ENCODE data around the gene DVL2. TPM values are rescaled to one million over a fixed set of nuclear protein-coding genes. Genes with fewer than 3 reads are reported as not detected.
"Not testable (repeated sequence)": the region's sequence is repeated elsewhere in the genome, so short reads cannot be mapped to it uniquely, and the experiment has no call there.

DVL2 gene
- total RNA-seq, 1 donor from 2014 or later, result 47.5 TPM

DNA sequence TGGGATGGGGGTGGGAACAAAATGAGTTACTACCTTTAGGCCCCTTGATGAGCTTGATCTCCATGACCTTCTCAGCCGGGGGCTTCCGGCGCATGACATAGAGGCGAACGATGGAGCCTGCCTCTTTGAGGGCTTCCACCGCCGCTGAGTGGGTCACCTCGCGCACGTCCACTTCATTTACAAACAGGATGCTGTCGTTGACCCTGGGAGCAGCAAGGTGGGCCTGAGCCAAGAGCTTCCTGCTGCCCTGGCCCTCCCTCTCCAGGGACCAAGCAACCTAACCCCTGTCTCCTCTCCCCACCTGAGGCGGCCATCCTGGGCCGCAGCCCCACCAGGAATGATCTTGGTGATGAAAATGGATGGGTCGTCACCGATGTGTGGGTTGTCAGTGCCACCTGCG lies 30.9 kb downstream of the DVL2 start:
- DNase-seq (ENCODE audit: low read depth), result no peak

DNA sequence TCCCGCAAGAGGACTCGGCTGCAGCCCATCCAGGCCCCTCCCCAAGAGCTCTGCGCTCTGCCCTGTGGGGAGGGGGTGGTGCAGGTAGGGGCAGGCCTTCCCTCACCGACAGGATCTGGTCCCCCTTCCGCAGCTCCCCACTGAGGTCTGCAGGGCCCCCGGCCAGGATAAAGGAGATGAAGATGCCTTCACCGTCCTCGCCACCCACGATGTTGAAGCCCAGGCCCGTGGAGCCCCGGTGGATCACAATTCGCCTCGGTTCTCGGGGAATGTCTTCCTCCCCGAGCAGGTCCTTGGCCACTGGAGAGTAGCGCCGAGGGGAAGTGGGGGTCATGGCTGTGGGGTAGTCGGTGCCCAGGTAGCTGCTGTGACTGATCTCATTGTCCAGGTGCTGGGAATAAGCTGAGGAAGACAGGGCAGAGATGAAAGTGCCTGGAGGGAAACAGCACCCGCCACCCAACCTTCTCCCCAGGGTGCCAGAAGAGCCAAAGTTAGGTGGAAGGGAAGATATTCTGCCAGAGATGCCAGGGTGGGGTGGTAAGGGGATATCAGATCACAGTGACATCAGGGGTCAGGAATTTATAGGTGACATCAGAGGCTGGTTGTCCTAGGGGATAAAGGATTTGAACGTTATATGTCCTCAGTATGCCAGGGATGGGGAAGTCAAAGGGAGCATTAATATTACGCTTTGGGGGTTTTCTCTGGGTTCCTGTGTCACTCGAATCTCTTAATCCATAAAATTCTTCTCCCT lies 37.5 kb downstream of the DVL2 start:
- no peak for DNase-seq (ENCODE audit: low read depth)

DNA sequence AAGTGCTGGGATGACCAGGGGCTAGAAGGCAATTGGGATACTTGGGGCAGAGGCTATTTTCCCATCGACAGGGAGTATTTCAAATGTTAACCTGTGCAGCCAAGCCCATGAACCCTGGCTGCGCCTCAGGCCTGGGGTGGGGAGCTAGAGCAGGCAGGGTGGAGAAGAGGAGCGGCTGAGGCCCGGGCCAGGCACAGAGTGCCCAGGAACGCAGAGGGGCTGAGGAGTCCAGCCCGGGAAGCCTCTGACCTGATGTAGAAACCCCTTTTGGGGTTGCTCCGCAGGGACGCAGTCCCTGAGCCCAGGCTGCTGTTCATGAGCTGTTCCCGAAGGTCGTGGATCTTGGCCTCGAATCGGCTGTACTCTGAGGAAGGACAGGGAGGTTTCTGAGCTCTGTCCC lies 38.3 kb downstream of the DVL2 start:
- no peak for DNase-seq (ENCODE audit: low read depth)

DNA sequence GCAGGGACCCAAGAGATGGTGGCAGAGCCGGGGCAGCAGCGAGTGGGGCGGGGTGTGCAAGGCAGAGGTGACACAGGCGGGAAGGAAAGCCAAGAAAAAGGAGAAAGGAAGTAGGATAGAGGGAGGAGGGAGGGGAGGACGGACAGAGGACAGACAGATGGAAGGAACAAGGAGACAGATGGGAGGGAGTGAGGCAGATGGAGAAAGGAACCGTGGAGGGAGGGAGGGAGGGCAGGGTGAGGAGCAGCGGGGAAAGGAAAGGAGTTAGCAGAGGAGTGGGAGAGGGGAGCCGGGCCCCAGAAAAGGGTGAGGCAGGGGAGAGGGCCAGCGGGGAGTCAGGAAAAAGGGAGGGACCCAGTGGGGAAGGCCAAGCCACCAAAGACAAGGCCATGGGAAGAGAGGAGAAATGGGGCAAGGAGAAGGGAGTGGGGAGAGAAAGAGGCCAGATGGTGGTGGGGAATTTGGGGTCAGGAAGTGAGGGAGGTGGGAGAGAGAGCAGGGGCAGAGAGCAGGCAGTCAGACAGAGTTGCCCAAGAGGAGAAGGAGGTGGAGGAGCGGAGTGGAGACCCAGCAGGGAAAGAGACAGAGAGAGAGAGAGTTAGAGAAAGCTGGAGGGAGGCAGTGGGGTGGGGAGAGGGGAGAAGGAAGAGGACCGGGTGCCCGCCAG lies 41.9 kb downstream of the DVL2 start:
- no peak for DNase-seq (ENCODE audit: low read depth)

GRCh38 chr17:7191571-7192270 lies 42.6 kb downstream of the DVL2 start:
- no peak for DNase-seq (ENCODE audit: low read depth)

DNA sequence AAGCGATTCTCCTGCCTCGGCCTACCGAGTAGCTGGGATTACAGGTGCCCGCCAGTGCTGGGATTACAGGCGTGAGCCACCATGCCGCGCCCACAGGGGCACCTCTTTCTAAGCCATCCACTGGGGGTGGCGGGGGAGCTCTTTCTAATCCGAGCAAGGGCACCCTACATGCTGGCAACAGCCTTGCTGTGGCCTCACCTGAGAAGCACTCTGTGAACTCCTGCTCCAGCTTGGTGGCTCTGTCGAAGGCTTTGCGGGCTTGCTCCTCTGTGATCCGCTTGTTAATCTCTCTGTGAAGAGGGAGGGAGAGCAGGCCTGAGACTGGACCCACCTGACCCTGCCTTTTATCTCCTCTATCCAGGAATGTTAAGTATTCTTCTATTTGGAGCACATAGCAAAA lies 43.2 kb downstream of the DVL2 start:
- no peak for DNase-seq (ENCODE audit: low read depth)

DNA sequence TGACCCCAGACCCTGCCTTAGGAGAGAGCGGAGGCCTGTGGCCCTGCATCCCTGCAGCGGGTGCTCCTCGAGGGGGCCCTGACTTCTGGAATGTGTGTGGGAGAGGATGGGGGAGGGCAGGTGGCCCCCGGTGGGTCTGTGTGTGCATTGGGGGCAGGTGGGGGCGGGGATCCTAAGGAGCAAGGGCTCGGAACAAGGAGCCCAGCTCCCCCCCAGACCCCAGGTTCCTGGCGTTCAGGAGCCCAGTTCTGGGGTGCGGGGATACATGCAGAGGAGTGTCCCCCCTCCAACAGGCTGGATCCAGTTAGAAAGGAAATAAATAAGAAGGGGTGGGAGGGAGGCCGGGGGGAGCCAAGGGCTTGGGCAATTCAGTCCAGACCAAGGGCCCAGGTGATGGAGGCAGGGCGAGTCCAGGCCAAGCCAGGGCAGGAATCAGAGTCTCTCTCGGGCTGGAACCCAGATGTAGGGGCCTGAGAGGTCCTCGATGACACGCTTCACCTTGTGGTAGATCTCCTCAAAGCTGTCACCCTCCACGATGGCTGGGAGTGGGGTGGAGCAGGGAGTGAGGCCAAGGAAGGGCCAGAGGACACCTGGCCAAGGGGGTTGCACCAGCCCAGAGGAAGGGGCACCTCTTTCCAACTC lies 43.9 kb downstream of the DVL2 start:
- DNase-seq (ENCODE audit: low read depth), result no peak

DNA sequence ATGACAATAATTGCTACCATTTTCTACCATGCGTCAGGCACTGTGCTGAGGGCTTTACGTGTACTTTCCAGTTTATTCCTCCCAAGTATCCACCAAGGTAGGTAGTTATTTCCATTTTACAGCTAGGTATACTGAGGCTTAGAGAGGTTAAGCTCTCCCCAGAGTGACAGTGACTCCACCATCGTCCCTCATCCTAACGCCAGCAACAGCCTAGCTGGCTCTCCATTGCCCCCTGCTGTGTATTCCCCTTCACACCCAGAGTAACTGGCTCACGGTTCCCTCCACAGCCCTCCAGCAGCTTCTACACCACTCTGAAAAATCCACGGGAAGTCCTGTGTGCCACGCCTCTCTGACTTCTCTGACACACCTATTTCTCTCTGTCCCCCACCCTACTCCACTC lies 48.1 kb downstream of the DVL2 start:
- DNase-seq (ENCODE audit: low read depth), result no peak

DNA sequence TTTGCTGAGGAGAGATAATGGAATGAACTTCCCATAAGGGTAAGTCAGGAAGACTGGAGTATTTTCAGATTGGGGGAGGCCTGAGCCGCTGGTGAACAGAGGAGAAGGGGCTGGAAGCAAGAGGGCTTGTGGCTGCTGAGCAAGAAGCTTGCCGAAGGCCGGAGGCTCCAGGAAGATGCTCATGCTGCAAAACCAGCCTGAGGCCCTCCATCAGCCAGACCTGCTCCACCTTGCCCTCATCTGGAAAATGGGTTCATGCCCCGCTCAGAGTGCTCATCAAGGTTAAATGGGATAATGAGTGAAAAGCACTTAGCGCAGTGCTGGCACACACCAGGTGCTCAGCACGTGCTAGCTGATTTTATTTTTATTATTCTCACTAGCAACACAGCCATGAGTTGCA lies 49.7 kb downstream of the DVL2 start:
- DNase-seq (ENCODE audit: low read depth), result no peak

GRCh38 chr17:7184091-7184488 lies 50.2 kb downstream of the DVL2 start:
- DNase-seq (ENCODE audit: low read depth), result peak; percentile 79

DNA sequence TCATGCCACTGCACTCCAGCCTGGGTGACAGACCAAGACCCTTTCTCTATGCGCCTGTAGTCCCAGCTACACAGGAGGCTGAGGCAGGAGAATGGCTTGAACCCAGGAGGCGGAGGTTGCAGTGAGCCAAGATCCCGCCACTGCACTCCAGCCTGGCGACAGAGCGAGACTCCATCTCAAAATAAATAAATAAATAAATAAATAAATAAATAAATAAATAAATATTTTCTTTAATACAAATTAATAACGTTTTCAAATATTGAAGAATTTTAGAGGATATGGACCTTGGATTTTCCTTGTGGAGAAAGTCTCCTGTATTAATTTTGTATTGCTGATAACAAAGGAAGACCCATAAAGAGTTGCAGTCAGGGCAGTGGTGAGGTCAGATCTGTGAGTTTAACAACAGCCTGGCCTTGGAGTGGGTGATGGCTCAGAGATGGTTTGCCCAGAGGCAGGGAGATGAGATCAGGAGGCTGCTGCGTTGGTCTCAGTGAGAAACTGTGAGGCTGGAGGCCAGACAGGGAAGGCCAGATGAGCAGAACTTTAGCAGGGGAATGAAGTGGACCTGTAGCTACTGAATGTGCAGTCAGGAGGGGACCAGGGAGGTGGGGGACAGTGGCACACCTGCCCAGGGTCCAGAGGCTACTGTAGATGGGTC lies 50.8 kb downstream of the DVL2 start:
- DNase-seq (ENCODE audit: low read depth), result no peak

- not testable (repeated sequence) for DNase-seq (ENCODE audit: low read depth)
Observed at GRCh38 chr17:7182101-7182500, 52.2 kb downstream of the DVL2 start.

DNA sequence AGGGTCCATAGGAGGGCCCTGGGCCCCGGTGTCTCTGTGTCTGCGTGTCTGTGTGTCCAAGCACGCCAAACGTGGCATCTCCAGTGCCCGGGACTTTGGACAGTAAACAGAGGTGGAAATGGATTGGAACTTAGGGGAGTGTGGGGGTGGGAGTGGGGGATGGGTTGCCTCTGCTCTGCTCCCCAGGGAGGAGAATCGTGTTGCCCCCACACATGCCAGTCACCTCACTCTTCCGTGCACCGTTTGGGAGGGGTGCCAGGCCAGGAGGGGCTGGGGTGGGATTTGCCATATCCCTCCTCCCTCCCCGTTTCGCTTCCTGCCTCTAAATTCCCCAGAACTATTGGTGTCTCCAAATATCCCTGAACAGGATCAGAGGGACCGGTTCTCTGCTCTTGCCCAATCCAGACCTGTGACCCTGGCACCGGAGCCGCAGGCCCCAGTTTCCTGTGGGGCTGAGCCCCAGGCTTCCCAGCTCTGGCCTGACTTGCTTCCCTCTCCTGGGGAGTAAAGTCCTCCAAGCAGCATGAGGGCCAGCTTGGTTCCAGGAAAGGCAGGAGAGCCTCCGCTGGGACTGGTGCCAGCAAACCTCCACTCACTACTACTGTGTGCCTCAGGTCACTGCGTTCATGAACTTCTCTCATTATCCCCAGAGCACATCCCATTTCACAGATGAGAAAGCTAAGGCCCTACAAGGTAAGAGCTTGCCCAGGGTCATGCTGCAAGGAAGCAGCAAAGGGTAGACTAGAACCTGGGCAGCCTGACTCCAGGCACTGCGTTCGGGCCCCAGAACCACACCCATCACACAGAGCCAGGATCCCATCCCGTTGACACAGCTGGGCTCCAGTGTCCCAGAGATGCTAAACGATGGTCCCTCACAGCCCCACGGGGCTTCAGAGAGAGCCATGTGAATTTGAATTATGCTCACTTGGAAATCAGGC lies 54.7 kb downstream of the DVL2 start, which contains the start of gene ASGR1:
TSS of gene ASGR1 (minus strand) at position 54 of the 938 bp plus-strand sequence. CDS start 807 bp downstream, outside the sequence.
- no peak for DNase-seq (ENCODE audit: low read depth)

GRCh38 chr17:7178973-7179316 lies 55.4 kb downstream of the DVL2 start:
- DNase-seq (ENCODE audit: low read depth), result no peak

GRCh38 chr17:7177954-7178477 lies 56.3 kb downstream of the DVL2 start:
- DNase-seq (ENCODE audit: low read depth), result no peak

GRCh38 chr17:7177191-7177953 lies 56.9 kb downstream of the DVL2 start:
- DNase-seq (ENCODE audit: low read depth), result peak; percentile 21

DNA sequence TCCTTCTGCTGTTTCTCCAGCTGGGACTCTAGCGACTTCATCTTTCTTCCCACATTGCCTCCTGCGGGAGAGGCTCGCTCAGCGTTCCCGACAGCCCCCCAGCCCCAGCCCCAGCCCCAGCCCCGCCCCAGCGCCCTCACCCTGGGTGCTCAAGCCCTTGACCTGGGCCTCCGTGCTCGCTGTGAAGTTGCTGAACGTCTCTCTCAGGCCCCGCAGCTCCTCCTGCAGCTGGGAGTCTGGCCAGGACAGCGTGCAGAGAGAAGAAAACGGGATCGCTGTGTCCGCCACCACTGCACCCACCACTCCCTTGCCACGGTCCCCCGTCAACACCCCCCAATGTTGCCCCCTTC lies 57.5 kb downstream of the DVL2 start:
- DNase-seq (ENCODE audit: low read depth), result no peak

DNA sequence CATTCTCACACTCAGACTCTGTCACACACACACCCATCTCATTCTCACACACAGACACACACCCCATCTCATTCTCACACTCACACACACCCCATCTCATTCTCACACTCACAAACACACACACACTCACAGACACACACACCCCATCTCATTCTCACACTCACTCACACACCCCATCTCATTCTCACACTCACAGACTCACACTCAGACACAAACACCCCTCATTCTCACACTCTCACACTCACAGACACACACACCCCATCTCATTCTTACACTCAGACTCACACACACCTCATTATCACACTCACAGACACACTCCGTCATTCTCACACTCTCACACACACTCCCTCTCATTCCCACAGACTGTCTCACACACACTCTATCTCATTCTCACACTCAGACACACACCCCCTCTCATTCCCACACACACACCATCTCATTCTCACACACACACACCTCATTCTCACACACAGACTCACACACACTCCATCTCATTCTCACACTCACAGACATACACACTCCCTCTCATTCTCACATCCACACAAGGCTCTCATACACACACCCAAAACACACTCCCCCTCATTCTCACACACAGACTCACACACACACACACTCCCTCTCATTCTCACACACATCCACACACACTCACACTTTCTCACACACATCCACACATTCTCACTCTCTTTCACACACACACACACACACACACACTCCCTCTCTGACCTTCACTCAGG lies 58.0 kb downstream of the DVL2 start:
- no peak for DNase-seq (ENCODE audit: low read depth)
